SK-N-SH (cell line): ENCODE results near the gene RARB. TPM values are rescaled to one million over a fixed set of nuclear protein-coding genes. Genes with fewer than 3 reads are reported as not detected.

Experiments used
- CTCF ChIA-PET: fragments of 300-600, 350-600 bp; formaldehyde crosslinking; extraction: SDS; loops from one replicate; lab custom pipeline; 2021; lab: Yijun Ruan, JAX
- POLR2A ChIA-PET: fragments of 350-600 bp; sonication (Branson Sonifier 250); formaldehyde crosslinking; extraction: SDS; loops from one replicate; lab custom pipeline; 2020; ENCODE audit warnings: antibody characterized with exemption, inconsistent platforms; lab: Yijun Ruan, JAX
- DNase-seq: peaks from one replicate; pipeline ENCODE4 v3.0.0; 2012
- H2AFZ ChIP-seq: fragments of 200-600 bp; sonication (generic); 2 replicates; pipeline ENCODE4 v1.8.1; 2016; ENCODE audit warnings: antibody characterized with exemption, mild to moderate bottlenecking, low read depth
- H3F3A ChIP-seq: fragments of 200-600 bp; sonication (generic); replicated peaks from 2 replicates; pipeline ENCODE3; 2016; ENCODE audit warnings: antibody characterized with exemption, mild to moderate bottlenecking; ENCODE audit not compliant: insufficient read depth
- H3K27ac ChIP-seq, 2 experiments: fragments of 200-500 bp in 1 of 2; fragments of 200-600 bp in 1 of 2; sonication (Bioruptor generic) in 1 of 2; sonication (generic), shearing (Covaris generic) in 1 of 2; 2 replicates each; pipeline versions ENCODE4 v1.5.1 to v1.6.1; 2014 to 2016; ENCODE audit warnings: low read depth in 2 of 2, inconsistent platforms in 1 of 2, low read length in 1 of 2, mild to moderate bottlenecking in 1 of 2, mixed read lengths in 1 of 2
- H3K27me3 ChIP-seq: fragments of 200-600 bp; sonication (generic), shearing (Covaris generic); 2 replicates; pipeline ENCODE4 v1.6.1; 2016; ENCODE audit warnings: mixed run types; ENCODE audit not compliant: insufficient read depth
- H3K36me3 ChIP-seq, 2 experiments: fragments of 200-500 bp in 1 of 2; fragments of 200-600 bp in 1 of 2; sonication (Bioruptor generic) in 1 of 2; sonication (generic) in 1 of 2; replicated peaks in 1 of 2; 2 replicates each; pipeline versions ENCODE3 to v1.5.1; 2014 to 2016; ENCODE audit warnings: low read length in 1 of 2, mild to moderate bottlenecking in 1 of 2; ENCODE audit not compliant: insufficient read depth in 2 of 2, control insufficient read depth in 1 of 2
- H3K4me1 ChIP-seq, 2 experiments: fragments of 200-500 bp in 1 of 2; fragments of 200-600 bp in 1 of 2; sonication (Bioruptor generic) in 1 of 2; sonication (generic), shearing (Covaris generic) in 1 of 2; 2 replicates each; pipeline versions ENCODE4 v1.5.1 to v1.6.1; 2014 to 2016; ENCODE audit warnings: low read depth in 1 of 2, low read length in 1 of 2, mixed run types in 1 of 2; ENCODE audit not compliant: insufficient read depth in 2 of 2, control insufficient read depth in 1 of 2
- H3K4me2 ChIP-seq: fragments of 200-600 bp; sonication (generic), shearing (Covaris generic); 2 replicates; pipeline ENCODE4 v1.6.1; 2017; ENCODE audit warnings: mixed run types
- H3K4me3 ChIP-seq, 2 experiments: fragments of 200-500 bp in 1 of 2; fragments of 200-600 bp in 1 of 2; sonication (Bioruptor generic) in 1 of 2; sonication (generic), shearing (Covaris generic) in 1 of 2; 2 replicates each; pipeline versions ENCODE4 v1.5.1 to v1.8.1; 2014 to 2016; ENCODE audit warnings: low read depth in 2 of 2, inconsistent platforms in 1 of 2, low read length in 1 of 2, mild to moderate bottlenecking in 1 of 2, mixed read lengths in 1 of 2, moderate library complexity in 1 of 2
- H3K79me2 ChIP-seq: fragments of 200-600 bp; sonication (generic); 2 replicates; pipeline ENCODE4 v1.8.1; 2017; ENCODE audit warnings: mild to moderate bottlenecking; ENCODE audit not compliant: insufficient read depth
- H3K9ac ChIP-seq: fragments of 200-600 bp; sonication (generic); 2 replicates; pipeline ENCODE4 v1.6.1; 2017; ENCODE audit warnings: mixed run types
- H3K9me2 ChIP-seq: fragments of 200-600 bp; sonication (generic); 2 replicates; pipeline ENCODE4 v1.6.1; 2017; ENCODE audit warnings: mixed run types
- H3K9me3 ChIP-seq: fragments of 200-600 bp; sonication (generic); 2 replicates; pipeline ENCODE4 v1.6.1; 2017; ENCODE audit warnings: mixed run types, mild to moderate bottlenecking, moderate library complexity
- H4K20me1 ChIP-seq: fragments of 200-600 bp; sonication (generic); 2 replicates; pipeline ENCODE4 v1.6.1; 2017; ENCODE audit warnings: mild to moderate bottlenecking, mixed run types; ENCODE audit not compliant: insufficient read depth
- ELF1 ChIP-seq: IDR thresholded peaks from 2 replicates; pipeline ENCODE4 v1.4.0; 2012
- EP300 ChIP-seq, 2 experiments: IDR thresholded peaks; 2 replicates each; pipeline versions ENCODE4 v1.4.0 to v1.6.1; 2012; ENCODE audit warnings: borderline replicate concordance in 1 of 2, low read depth in 1 of 2, low read length in 1 of 2
- EZH2phosphoT487 ChIP-seq: fragments of 200-600 bp; sonication (generic); IDR thresholded peaks from 2 replicates; pipeline ENCODE4 v1.6.1; 2017; ENCODE audit warnings: low read depth, mixed run types, mild to moderate bottlenecking, antibody characterized with exemption, moderate library complexity, borderline replicate concordance
- FOSL2 ChIP-seq: IDR thresholded peaks from 2 replicates; pipeline ENCODE4 v1.4.0; 2012; ENCODE audit warnings: low read depth, mild to moderate bottlenecking, moderate library complexity, borderline replicate concordance
- FOXM1 ChIP-seq: IDR thresholded peaks from 2 replicates; pipeline ENCODE4 v1.4.0; 2012; ENCODE audit warnings: low read depth, mild to moderate bottlenecking
- GATA2 ChIP-seq: sonication (generic); formaldehyde crosslinking; IDR thresholded peaks from 2 replicates; pipeline ENCODE4 v1.5.0; 2020; ENCODE audit warnings: mild to moderate bottlenecking, missing genetic modification reagents
- NFIC ChIP-seq: IDR thresholded peaks from 2 replicates; pipeline ENCODE4 v1.4.0; 2012; ENCODE audit warnings: borderline replicate concordance
- REST ChIP-seq: IDR thresholded peaks from 2 replicates; pipeline ENCODE4 v1.6.1; 2012; ENCODE audit warnings: mild to moderate bottlenecking, low read depth, low read length, moderate library complexity
- RXRA ChIP-seq: IDR thresholded peaks from 2 replicates; pipeline ENCODE4 v1.4.0; 2012; ENCODE audit warnings: low read depth, mild to moderate bottlenecking, borderline replicate concordance
- SMC3 ChIP-seq: IDR thresholded peaks from 2 replicates; pipeline ENCODE4 v1.6.1; 2012; ENCODE audit warnings: low read depth, low read length, improper control_type of control experiment
- TEAD4 ChIP-seq: IDR thresholded peaks from 2 replicates; pipeline ENCODE4 v1.4.0; 2012; ENCODE audit warnings: mild to moderate bottlenecking, borderline replicate concordance; ENCODE audit not compliant: insufficient read depth
- YY1 ChIP-seq: IDR thresholded peaks from 2 replicates; pipeline ENCODE4 v1.4.0; 2012; ENCODE audit warnings: low read depth, mild to moderate bottlenecking
- ZBTB33 ChIP-seq: IDR thresholded peaks from 2 replicates; pipeline ENCODE4 v1.4.0; 2012; ENCODE audit warnings: low read depth, borderline replicate concordance
- WGBS: methylation state at CpG from one replicate; pipeline ENCODE4 v1.1.6; 2017; ENCODE audit warnings: low lambda C conversion rate; 5-methylcytosine and 5-hydroxymethylcytosine counted together
- polyA plus RNA-seq, 3 experiments: library from polyadenylated mRNA; depleted of rRNA; stranded (reverse); fragments of >200 nt; gene quantifications; 2 replicates each; pipeline ENCODE4 v1.2.3, GENCODE V29; 2012
- TF ChIP-seq, protein P1 (sequence below): fragments of 150-350 bp; IDR thresholded peaks from 2 replicates; pipeline ENCODE4 v1.6.1; 2016; ENCODE audit warnings: mild to moderate bottlenecking, low read depth, low read length
- TF ChIP-seq, protein P2 (sequence below): IDR thresholded peaks from 2 replicates; pipeline ENCODE4; 2012

RARB gene
- polyA plus RNA-seq, 1 of the 3 experiments (the other 2 are of a cell fraction) = 10.7 TPM

- CTCF ChIA-PET = interaction anchor here (0.8 to 1.3 kb wide), 3 partner anchors 12 to 21 kb away, joined by 3 read pairs; no protein-coding TSS in a partner anchor
- Histone ChIP-seq H3K27me3 (no peaks in the 10 kb centered on the region), H2AFZ (no peak overlapping the region), H3K9ac (no peak overlapping the region), H3K27ac (no peak overlapping the region), H3K4me2 (no peak overlapping the region), H3K36me3 (peaks cover 0 to 2% of the 10 kb centered on the region in 2 experiments), H3F3A (peaks cover 4% of the 10 kb centered on the region), H3K9me2 (no peaks in the 10 kb centered on the region), H3K4me1 (peaks cover 3 to 4% of the 10 kb centered on the region in 2 experiments; a peak in 2 of 4 replicates), H3K79me2 (peaks cover 11% of the 10 kb centered on the region; the same call in 1 of the 2 replicates), H3K9me3 (no peaks in the 10 kb centered on the region), H3K4me3 (no peak overlapping the region), H4K20me1 (no peaks in the 10 kb centered on the region)
- POLR2A ChIA-PET = interaction anchor here (0.8 kb wide), 1 partner anchor 10 kb away, joined by 4 read pairs; no protein-coding TSS in a partner anchor
- WGBS = 79% methylated on average over 1 of the region's 1 CpG
- no peak for DNase-seq
- TF ChIP-seq TEAD4 (no peak), EP300 (IDR thresholded peaks at IDR 0.05; ENCODE audit: borderline replicate concordance in 1 of 2, low read depth in 1 of 2, low read length in 1 of 2) (no peak), REST (no peak), GATA2 (CRISPR knock-in tag) (no peak), SMC3 (no peak)
- TF ChIP-seq, protein P1, sequence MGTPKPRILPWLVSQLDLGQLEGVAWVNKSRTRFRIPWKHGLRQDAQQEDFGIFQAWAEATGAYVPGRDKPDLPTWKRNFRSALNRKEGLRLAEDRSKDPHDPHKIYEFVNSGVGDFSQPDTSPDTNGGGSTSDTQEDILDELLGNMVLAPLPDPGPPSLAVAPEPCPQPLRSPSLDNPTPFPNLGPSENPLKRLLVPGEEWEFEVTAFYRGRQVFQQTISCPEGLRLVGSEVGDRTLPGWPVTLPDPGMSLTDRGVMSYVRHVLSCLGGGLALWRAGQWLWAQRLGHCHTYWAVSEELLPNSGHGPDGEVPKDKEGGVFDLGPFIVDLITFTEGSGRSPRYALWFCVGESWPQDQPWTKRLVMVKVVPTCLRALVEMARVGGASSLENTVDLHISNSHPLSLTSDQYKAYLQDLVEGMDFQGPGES = no peak
- TF ChIP-seq, protein P2, sequence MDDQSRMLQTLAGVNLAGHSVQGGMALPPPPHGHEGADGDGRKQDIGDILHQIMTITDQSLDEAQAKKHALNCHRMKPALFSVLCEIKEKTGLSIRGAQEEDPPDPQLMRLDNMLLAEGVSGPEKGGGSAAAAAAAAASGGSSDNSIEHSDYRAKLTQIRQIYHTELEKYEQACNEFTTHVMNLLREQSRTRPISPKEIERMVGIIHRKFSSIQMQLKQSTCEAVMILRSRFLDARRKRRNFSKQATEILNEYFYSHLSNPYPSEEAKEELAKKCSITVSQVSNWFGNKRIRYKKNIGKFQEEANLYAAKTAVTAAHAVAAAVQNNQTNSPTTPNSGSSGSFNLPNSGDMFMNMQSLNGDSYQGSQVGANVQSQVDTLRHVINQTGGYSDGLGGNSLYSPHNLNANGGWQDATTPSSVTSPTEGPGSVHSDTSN = no peak
Measured at GRCh38 chr3:25563601-25564000, 135.5 kb downstream of the RARB start.

DNA sequence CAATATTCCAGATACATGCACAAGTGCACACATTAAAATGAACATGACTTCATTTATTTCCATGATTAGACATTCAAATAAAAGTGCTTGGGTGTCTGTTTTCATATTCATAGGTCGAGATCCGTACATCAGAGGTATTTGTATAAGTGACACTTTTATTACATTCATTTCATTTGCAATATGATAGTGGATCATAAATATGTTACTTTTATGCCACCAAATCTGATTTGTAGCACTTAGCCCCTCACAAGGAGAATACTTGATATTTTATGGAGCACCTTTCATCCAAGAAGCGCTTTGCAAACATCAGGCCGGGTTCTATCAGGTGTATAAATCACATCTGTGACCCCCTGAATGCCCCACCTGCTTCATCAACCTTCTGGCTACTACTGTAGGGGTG, 136.0 kb downstream of the RARB start:
- H3K27me3 ChIP-seq = no peaks in the 10 kb centered on the region
- WGBS = 97% methylated on average over 4 of the region's 4 CpGs
- H3K9me3 ChIP-seq = no peaks in the 10 kb centered on the region
- peaks cover 0 to 2% of the 10 kb centered on the region in 2 experiments for H3K36me3 ChIP-seq
- peaks cover 4% of the 10 kb centered on the region for H3F3A ChIP-seq
- H3K27ac ChIP-seq = no peak overlapping the region
- no peak for DNase-seq
- ChIA-PET CTCF (interaction anchor here (0.8 to 0.9 kb wide), 2 partner anchors 13 to 22 kb away, joined by 3 read pairs; no protein-coding TSS in a partner anchor), POLR2A (no interaction called here)
- H3K4me3 ChIP-seq = no peak overlapping the region
- TF ChIP-seq ZBTB33 = no peak
- no peak for TF ChIP-seq SMC3
- no peak for TF ChIP-seq YY1
- TF ChIP-seq ELF1 = no peak
- TF ChIP-seq TEAD4 = no peak
- TF ChIP-seq FOXM1 = no peak
- no peak for TF ChIP-seq RXRA
- TF ChIP-seq FOSL2 = no peak
- TF ChIP-seq NFIC = no peak
- no peak for TF ChIP-seq EZH2phosphoT487
- peaks cover 0 to 6% of the 10 kb centered on the region in 2 experiments; a peak in 1 of 4 replicates for H3K4me1 ChIP-seq
- H3K9me2 ChIP-seq = no peaks in the 10 kb centered on the region
- H3K4me2 ChIP-seq = no peak overlapping the region
- no peak overlapping the region for H2AFZ ChIP-seq
- H4K20me1 ChIP-seq = no peaks in the 10 kb centered on the region
- H3K79me2 ChIP-seq = peaks cover 14% of the 10 kb centered on the region; the same call in 1 of the 2 replicates
- H3K9ac ChIP-seq = no peak overlapping the region
